Measurements from ENCODE around the gene GNB1L.

GNB1L gene

GRCh38 chr22:19854778-19855503 is at the start of gene GNB1L, which contains the start of gene RTL10:
Gene GNB1L, minus strand, starts transcription at chr22:19854874. Its CDS starts 33,519 bp downstream, at chr22:19821355.
Gene RTL10, minus strand, starts transcription at chr22:19854874. Its CDS starts 2,613 bp downstream, at chr22:19852261.
- DNase-seq (ENCODE audit: low spot score), result peak; percentile 99

- peak; percentile 21 for DNase-seq (ENCODE audit: low spot score)
Measured at GRCh38 chr22:19904174-19904856, 49.6 kb upstream of the GNB1L start.

GRCh38 chr22:19903513-19903912 is 48.8 kb upstream of the GNB1L start:
- DNase-seq (ENCODE audit: low spot score), result peak; percentile 25

DNA sequence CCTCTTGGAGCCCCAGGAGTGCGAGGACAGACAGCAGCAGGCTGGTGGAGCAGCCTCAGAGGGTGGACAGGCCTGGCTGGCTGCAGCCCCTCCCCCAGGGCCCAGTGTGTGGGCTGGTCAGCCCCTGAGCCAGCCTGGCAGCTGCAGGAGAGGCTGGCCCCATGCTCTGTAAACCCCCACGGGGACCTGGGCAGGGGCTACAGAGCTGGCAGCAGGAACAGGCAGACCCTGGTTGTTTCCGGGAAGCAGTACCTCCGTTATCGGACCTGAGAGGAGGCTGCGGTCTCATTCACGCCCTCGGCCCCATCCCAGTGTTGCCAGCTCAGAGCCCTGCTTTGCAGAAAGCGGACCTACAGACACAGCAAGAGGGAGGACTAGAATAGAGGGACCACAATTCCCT is 48.4 kb upstream of the GNB1L start:
- peak; percentile 43 for DNase-seq (ENCODE audit: low spot score)

DNA sequence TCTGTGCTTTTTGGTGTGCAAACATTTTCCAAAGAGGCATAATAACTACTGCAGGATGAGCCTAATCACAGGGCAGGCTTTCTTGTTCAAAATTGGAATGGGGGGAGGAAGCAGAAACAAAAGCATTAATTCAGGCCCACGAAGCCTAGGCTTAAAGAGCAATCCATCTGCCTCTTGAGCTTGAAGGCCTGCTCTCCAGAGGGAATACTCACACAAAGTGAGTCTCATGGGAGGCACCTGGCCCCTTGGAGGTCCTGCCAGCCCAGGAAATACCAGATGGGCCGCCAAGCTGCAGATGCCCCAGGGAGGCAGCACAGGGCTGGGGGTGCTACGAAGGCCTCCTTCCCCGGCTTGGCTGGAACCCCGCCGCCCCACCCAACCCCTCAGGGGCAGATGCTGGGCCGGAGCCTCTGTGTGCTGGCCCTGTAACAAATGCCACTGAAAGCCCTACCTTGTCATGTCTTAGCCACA is 47.6 kb upstream of the GNB1L start:
- DNase-seq (ENCODE audit: low spot score), result peak; percentile 91

DNA sequence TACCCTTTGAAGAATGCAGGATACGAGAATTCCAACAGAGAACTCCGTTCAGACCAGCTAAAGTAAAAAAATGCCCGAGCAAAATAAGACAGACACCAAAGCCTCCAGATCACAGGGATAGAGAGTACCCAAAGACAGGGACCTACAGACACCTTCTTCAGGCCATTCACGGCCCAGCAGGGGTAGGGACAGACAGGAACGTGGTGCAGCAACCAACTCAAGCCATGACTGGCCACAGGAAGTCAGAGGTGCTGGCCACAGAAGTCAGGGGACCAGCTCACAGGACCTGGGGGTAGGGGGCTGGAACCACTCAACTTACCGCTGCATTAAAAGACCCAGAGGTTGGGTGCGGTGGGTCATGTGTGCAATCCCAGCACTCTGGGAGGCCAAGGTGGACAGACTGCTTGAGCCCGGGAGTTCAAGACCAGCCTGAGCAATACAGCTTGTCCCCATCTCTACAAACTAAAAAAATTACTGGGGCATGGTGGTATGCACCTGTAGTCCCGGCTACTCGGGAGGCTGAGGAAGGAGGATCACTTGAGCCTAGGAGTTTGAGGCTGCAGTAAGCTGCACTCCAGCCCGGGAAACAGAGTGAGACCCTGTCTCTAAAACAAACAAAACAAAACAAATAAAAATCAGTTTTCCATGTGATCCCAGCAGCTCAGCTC is 47.0 kb upstream of the GNB1L start:
- no peak for DNase-seq (ENCODE audit: low spot score)

DNA sequence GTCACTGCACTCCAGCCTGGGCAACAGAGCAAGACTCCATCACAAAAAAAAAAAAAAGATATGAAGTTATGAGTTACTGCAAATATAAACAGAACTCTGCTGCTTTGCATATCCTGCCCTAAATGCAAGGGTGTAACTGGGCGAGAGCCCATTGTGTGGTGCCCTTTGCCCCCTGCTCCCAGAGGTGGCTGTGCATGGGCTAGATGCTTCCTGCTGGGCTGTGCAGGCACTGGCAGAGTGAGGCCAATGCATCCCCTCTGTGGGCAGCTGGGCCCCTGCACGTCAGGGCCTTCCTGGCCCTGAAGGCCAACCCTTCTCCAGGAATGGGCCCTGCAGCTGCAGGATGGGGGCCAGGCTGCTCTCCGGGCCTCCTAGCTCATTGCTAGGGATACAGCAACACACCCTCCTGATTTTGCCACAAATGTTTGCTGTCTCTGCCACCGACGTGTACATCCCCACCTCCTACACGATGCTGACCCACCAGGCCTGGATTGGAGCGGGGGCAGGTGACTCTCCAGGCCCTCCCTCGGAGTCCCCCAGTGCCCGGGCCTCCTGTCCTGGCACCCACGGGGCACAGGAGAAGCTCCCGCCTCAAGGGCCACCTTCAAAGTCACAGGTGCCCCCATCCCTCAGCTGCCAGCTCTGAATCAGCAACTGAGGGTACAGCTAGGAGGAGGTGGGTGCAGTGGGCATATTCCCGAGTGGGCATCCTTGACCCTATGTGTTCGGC is 46.2 kb upstream of the GNB1L start:
- no peak for DNase-seq (ENCODE audit: low spot score)

GRCh38 chr22:19898831-19899567 is 44.3 kb upstream of the GNB1L start:
- DNase-seq (ENCODE audit: low spot score), result no peak

- no peak for DNase-seq (ENCODE audit: low spot score)
Measured at GRCh38 chr22:19898145-19898544, 43.5 kb upstream of the GNB1L start.

- no peak for DNase-seq (ENCODE audit: low spot score)
Measured at GRCh38 chr22:19897726-19898125, 43.1 kb upstream of the GNB1L start.

DNA sequence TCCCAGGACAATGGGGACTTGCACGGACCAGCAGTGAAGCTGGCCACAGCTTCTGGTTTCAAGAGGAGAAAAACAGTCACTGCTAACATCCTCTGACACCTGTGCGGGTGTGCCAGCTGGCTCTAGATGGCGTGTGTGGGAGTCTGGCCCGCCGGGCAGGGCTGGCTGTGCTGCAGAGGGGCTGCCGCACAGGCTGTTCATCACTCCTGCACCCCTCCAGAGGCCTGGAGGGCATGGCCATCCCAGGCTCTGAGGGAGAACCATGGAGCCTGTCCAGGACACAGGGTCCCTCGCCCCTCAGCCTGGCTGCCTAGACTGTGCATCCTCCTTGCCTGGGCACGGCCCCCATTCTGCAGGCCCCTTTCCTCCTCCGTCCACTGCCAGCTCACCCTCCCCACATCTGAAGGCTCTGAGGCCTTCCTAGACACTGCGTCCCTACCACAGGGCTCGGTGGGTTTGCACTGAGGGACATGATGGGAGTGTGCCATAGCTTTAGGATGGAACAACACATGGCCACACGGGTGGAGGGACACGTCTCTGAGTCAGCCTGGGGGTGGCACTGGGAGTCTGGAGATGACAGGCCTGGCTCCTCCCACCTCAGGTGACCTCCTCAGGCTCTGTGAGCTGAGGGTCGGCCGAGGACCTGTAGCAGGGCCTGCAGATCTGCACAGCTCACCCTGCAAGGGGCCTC is 42.1 kb upstream of the GNB1L start:
- DNase-seq (ENCODE audit: low spot score), result no peak

DNA sequence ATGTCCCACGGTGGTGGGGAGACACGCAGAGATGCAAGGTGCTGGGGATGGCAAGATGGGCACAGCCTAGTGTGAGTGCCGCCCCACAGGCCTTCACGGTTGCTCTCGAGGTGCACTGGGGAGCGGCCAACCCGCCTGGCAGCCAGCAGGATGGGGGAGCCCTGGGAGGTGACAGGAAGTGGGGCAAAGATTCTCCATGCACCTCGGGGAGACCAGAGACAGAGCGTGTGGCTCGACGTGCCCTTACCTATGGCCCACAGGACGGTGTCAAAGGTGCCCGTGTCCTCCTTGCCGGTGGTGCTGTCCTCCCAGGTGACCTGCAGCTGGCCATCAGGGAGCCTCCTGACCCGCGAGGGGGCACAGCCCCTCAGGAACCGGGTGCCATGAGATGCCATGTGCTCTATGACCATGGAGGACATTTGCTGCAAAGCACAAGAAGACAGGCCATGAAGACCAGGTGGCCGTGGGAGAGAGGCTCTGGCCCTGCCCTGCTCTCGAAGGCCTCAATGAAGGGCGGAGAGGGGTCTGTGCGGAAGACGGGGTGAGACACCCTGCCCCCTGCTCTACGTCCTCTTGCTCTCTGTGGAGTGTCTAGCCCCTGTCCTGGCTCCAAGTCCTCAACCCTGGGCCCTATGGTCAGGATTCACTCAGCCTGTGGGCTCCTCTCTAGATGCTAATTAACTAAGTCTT is 40.6 kb upstream of the GNB1L start:
- no peak for DNase-seq (ENCODE audit: low spot score)

DNA sequence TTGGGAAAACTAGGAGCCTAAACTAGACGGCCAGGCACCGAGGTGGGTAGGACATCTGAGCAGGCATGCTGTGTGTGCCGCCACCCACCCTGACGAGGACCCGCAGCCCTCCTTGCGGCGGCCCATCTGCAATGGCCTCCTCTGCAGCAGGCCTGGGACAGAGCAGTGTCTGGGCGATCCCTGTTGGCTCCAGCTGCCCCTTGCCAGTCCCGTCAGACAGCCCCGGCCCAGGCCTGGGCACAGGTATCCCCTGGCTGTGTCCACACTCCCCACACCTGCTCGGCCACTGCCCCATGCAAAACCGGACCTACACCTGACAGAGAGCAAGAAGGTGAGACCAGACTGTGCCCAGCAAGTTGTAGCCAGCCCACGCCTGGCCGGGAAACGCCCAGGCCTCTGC is 38.7 kb upstream of the GNB1L start:
- DNase-seq (ENCODE audit: low spot score), result no peak

- DNase-seq (ENCODE audit: low spot score), result no peak
Measured at GRCh38 chr22:19892925-19893324, 38.3 kb upstream of the GNB1L start.

DNA sequence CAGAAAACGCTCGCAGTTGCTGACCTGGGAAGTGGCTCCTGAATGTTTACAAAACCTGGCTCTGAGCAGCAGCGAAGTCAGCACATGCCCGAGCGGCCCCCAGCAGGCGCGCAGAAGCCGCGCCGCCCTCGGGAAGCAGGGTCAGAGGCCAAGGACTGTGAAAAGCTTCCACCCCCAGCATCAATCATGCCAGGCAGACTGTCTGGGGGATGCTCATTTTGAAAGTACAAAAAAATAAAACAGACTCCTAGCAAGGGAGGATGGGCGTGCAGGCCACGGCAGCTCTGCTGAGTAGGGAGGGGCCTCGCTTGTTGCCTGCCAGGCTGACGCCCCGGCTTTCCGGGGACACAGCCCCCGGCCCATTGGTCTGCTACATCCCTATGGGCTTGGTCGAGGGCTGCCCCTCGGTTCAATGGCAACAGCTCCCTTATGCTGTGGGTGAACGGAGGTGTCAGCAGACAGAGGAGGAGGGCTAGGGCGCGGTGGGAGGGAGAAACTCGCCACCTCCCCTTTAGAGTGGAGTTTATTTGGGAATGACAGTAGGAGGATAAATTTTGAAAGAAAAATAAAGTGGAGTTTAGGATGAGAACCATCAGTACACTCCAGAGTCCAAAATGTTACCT is 37.7 kb upstream of the GNB1L start:
- DNase-seq (ENCODE audit: low spot score), result no peak

DNA sequence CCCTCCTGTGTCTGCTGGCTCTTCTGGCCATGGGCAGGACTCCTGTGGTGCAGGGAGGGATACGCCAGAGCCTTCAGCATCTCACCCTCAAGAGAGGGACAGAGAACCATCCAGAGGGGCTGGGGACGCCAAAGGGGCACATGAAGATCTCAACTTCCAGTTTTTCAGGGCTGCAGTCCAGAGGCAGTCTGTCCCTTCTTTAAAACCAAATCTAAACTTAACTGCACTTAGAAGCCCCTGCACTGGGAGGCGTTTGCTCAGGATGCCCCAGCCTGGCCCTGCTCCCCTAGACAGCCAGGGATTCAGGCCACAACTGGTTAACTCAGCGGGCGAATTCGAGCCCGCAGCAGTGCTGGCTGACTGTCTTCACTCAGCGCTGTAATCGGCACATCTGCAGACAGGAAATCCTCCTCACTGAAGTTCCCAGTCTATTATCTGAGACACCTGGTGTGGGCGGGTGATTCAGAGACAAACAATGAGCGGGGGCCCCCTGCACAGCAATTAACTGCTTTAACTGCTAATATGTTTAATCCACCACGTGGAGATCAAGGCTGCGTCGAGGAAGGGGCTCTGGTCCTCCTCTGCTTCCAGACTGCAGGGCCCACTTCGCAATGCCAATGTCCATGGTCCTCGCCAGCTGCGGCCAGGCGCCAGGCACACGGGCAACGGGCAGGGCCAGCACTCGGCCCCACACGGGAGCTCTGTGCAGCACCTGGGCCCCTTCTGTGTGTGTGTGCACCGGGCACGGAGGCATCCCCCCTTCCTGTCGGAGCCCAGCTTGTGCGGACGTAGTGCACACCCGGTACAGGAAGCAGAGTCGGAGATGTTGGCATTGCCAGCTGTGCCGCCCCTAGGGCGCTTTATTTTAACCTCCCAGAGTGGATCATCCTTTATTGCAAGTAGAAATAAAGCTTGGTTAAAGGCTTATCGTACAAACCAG is 36.9 kb upstream of the GNB1L start:
- DNase-seq (ENCODE audit: low spot score), result peak; percentile 89

- DNase-seq (ENCODE audit: low spot score), result no peak
Measured at GRCh38 chr22:19890502-19891316, 36.0 kb upstream of the GNB1L start.

DNA sequence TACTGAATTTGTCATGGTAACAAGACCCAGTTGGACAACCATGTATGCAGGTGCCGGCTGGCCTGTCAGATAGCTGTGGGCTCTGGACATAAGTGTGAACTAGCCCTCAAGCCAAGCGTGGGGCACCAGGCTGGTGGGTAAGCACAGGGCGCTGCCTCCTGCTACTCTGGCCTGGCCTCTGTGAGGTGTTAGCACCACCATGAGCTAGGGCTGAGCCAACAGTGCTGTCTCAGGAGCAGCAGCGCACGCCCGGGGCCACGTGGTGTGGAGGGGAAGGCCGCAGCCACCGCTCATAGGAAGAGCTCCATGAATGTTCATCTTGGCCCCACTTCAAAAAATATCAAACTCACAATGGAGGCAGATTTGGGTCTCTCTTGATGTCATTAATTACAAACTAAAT is 35.3 kb upstream of the GNB1L start:
- no peak for DNase-seq (ENCODE audit: low spot score)

Measured in D341Med (cell line).